Stimulated activated naive B cell treated with anti-CD40 and anti-IgM and Interleukin-4, amounts not matched to agents 10 μg/mL and 1 μg/mL and 100 μg/mL, for 72 hours (primary cell): ENCODE data around the gene RALGPS1.

ENCODE experiments used
- ATAC-seq, 2 donors: fragments of 150-1000 bp; cut with Tn5 transposase; replicated peaks; 2 replicates each; pipeline ENCODE4 v1.10.0; 2021; ENCODE audit warnings: moderate library complexity in 1 of 2
- DNase-seq: peaks from one replicate; pipeline ENCODE4 v3.0.0; 2021
- H3K27ac Mint-ChIP-seq: one replicate; pipeline ENCODE4 v1.8.0; 2022; ENCODE audit warnings: mild to moderate bottlenecking, mixed read lengths
- H3K27me3 Mint-ChIP-seq, 2 donors: one replicate each; pipeline ENCODE4 v1.8.0; 2022; ENCODE audit warnings: mixed read lengths in 2 of 2
- H3K36me3 Mint-ChIP-seq, 2 donors: one replicate each; pipeline ENCODE4 v1.8.0; 2022; ENCODE audit warnings: mixed read lengths in 2 of 2, mild to moderate bottlenecking in 1 of 2
- H3K4me1 Mint-ChIP-seq, 2 donors: one replicate each; pipeline ENCODE4 v1.8.0; 2022; ENCODE audit warnings: mixed read lengths in 2 of 2, mild to moderate bottlenecking in 1 of 2
- H3K4me3 Mint-ChIP-seq, 2 donors: one replicate each; pipeline ENCODE4 v1.8.0; 2022; ENCODE audit warnings: mild to moderate bottlenecking in 2 of 2, mixed read lengths in 2 of 2, moderate library complexity in 1 of 2
- H3K9me3 Mint-ChIP-seq, 2 donors: one replicate each; pipeline ENCODE4 v1.8.0; 2022; ENCODE audit warnings: mixed read lengths in 2 of 2, mild to moderate bottlenecking in 1 of 2

Gene RALGPS1

DNA sequence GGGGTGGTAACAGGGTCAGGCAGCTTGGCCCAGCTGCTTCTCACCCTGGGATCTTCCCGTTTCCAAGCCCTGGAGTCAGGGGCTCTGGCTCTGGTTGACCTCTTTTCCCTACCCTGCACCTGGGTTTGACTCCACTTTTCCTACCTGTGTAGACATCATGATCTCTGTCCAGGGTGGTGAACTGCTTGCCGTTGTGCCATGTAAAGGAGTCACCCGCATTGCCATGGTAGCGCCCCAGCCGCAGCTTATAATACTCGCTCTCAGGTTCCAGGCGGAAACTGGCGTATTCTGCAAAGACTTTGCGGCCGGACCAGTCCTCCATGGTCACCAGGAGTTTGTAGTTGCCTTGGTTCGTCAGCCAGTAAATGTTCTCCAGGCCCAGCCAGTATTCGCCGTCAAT lies 176.9 kb downstream of the RALGPS1 start:
- Mint-ChIP-seq H3K36me3 (peaks cover 10 to 11% of the 10 kb centered on the region in 2 donors), H3K9me3 (no peaks in the 10 kb centered on the region), H3K4me3 (no peak overlapping the region), H3K27me3 (no peaks in the 10 kb centered on the region), H3K27ac (no peak overlapping the region), H3K4me1 (no peaks in the 10 kb centered on the region)
- DNase-seq (no peak), ATAC-seq (no peak)

DNA sequence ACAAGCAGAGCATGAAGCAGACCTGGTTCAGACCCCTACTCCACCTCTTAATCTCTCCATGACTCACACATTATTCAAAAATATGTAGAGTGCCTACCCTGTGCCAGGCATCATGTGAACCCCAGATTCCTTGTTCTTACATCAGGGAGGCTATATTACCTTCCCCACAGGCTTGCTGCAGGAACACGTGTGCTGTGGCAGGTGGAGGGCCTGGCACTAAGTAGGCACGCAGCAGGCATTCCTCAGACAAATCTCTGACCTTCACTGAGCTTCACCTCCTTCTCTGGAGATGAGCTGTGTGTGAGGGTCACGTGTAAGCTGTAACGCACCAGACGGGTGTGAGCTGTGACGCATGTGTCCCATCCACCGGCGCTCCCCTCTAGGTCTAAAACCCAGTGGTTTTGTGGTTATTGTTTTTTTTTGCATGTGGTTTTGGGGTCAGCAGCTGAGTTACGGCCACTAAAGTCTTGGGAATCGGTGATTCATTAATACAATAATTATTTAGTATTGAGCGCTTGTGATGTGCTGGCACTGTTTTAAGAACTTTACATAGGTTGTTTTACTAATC lies 177.5 kb downstream of the RALGPS1 start:
- Mint-ChIP-seq H3K9me3 (no peaks in the 10 kb centered on the region), H3K4me1 (no peaks in the 10 kb centered on the region), H3K27ac (peak overlapping the region; percentile 1), H3K4me3 (no peak overlapping the region), H3K36me3 (peaks cover 10 to 11% of the 10 kb centered on the region in 2 donors), H3K27me3 (no peaks in the 10 kb centered on the region)
- DNase-seq: no peak
- no peak for ATAC-seq

DNA sequence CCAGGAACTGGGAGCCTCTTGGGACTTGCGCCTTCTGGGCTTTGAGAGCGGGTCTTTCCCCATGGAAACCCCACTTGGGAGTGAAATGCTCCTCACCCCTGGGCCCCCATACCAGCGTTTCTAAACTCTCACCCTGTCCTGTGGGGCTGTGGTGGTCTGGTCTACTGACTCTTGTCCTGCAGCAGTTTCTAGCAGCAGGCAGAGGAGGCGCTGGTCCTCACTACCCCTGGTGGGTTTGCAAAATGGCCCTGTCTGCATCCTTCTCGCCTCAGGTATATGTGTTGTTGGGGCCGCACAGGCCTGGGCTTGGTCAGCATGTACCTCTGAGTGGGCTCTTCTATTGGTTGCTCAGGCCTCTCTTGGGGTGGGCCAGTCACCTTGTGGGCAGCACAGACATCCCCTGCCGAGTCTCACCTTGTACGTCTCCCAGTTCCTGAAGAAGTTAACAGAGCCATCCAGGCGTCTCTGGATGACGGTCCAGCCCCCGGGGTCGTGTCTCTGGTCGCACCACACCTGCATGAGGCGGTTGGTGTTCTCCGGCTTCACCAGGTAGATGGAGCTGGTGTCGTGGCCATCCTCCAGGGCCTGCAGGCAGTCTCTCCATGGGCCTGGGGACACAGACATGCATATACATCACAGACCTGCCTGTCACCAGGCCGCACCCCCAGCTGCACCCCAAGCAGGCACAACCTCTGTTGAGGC lies 178.9 kb downstream of the RALGPS1 start:
- H3K4me1 Mint-ChIP-seq: no peaks in the 10 kb centered on the region
- no peaks in the 10 kb centered on the region for H3K9me3 Mint-ChIP-seq
- peaks cover 2 to 8% of the 10 kb centered on the region in 2 donors for H3K36me3 Mint-ChIP-seq
- no peak overlapping the region for H3K27ac Mint-ChIP-seq
- no peak overlapping the region for H3K4me3 Mint-ChIP-seq
- no peaks in the 10 kb centered on the region for H3K27me3 Mint-ChIP-seq
- ATAC-seq (no peak), DNase-seq (no peak)

DNA sequence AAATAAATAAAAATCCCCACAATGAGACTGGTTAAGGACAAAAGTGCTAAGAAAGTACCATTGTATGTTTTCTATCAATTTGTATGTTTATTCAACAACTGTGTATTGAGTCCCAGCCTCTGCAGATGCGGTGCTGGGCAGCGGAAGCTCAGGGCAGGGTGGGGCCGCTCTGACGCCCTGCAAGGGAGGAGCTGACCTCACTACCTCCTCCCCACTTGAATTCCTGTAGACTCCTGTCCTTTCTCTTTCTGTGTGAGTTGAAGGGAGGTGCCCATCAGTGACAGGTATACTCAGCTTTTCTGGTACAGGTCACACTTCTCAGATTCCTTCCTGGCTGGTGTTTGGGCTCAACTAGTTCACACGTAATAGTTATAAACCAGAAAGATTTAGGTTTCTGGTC lies 180.8 kb downstream of the RALGPS1 start:
- Mint-ChIP-seq H3K27ac (no peak overlapping the region), H3K9me3 (no peaks in the 10 kb centered on the region), H3K36me3 (peaks cover 0 to 6% of the 10 kb centered on the region in 2 donors), H3K27me3 (no peaks in the 10 kb centered on the region), H3K4me3 (no peak overlapping the region), H3K4me1 (no peaks in the 10 kb centered on the region)
- ATAC-seq (no peak), DNase-seq (no peak)

DNA sequence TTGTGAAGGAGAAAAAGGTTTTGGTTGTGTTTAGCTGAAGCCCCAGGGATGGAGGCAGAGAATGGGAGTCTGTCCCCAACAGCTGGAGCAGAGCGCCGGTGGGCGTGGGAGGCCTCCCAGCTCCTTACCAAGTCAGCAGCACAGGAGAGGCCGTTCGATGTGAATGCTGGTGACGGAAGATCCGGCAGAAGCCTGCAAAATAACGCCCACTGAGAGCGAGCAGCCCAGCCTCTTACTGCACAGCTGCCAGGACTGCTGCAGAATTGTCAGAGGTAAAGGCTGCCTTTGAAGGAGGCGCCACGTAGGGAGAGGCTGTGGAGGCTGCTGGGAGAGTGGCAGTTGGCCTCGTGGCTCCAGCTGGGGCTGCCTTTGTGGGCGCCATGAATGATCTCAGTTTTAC lies 181.6 kb downstream of the RALGPS1 start:
- no peaks in the 10 kb centered on the region for H3K27me3 Mint-ChIP-seq
- H3K4me3 Mint-ChIP-seq: no peak overlapping the region
- no peaks in the 10 kb centered on the region for H3K4me1 Mint-ChIP-seq
- no peak overlapping the region for H3K27ac Mint-ChIP-seq
- H3K36me3 Mint-ChIP-seq: peaks cover 0 to 4% of the 10 kb centered on the region in 2 donors
- H3K9me3 Mint-ChIP-seq: no peaks in the 10 kb centered on the region
- ATAC-seq (no peak), DNase-seq (no peak)

DNA sequence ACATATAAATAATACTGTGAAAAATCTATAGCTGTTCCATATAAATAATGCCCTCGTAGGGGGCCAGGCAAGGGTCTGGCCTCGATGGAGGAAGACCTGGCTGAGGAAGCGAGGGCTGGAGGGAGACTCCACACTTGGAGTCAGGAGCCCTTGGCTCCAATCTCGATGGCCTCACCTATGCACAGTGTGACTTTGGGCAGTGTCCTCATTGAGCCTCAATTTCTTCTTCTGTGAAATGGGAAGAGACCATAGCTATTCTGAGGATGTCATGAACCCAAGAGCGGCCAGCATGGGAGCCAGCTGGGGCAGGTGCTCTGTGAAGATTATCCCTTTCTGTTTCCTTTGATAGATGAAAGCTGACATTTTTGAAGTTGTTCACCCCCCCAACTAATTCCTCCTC lies 183.1 kb downstream of the RALGPS1 start:
- no peak for ATAC-seq
- H3K36me3 Mint-ChIP-seq: no peaks in the 10 kb centered on the region
- DNase-seq: no peak
- no peaks in the 10 kb centered on the region for H3K9me3 Mint-ChIP-seq
- H3K4me1 Mint-ChIP-seq: peaks cover 0 to under 1% of the 10 kb centered on the region in 2 donors
- no peak overlapping the region for H3K27ac Mint-ChIP-seq
- H3K4me3 Mint-ChIP-seq: no peak overlapping the region
- H3K27me3 Mint-ChIP-seq: no peaks in the 10 kb centered on the region

DNA sequence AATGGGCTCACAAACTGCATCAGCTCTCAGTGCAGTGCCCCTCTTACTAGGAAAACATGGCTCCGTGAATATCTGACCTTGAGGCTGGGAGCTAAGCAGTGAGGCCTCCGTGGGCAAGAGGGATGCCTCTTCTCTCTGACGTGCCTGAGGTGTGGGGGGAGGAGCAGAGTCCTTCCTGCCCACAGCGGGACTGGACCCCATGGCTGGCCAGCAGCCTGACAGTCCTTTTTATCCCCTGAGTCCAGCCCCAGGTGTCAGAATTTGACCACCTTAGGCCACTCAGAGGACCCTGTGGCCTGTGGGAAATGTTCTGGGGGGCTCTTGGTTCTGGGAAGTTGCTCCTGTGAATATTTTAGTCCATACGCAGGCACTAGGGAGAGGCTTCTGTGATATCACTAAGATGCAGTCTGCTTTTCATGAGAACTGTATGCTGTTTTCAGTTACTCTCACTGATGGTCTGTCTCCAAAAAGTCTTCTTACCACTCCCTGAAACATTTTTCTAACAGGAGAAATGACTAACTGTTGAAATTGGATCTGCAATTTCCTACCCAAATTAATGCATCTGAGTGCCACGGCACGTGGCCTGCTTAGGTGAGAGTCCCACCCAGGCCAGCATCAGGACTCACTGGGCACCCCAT lies 184.5 kb downstream of the RALGPS1 start:
- Mint-ChIP-seq H3K27me3 (no peaks in the 10 kb centered on the region), H3K9me3 (no peaks in the 10 kb centered on the region), H3K4me3 (no peak overlapping the region), H3K36me3 (no peaks in the 10 kb centered on the region), H3K27ac (no peak overlapping the region), H3K4me1 (peaks cover 0 to 12% of the 10 kb centered on the region in 2 donors)
- ATAC-seq: no peak
- no peak for DNase-seq

DNA sequence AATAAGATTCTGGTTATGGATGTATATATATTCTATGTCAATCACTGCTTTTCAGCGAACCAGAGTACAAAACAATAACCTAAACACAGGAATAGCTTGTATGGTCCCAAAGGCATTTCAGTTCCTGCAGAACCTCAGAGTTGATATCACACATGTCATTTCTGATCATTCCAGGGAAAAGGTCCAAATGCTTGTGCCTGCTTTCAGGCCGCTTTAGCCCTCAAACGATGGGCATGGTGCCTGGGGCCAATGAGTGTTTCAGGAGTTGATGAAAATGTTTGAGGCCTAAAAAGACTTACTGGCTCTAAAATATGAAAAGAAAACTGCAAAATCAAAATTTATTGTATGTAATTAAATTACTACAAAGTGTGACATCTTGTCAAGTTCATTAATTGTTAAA lies 185.1 kb downstream of the RALGPS1 start:
- no peak for DNase-seq
- ATAC-seq: no peak
- H3K36me3 Mint-ChIP-seq: no peaks in the 10 kb centered on the region
- no peaks in the 10 kb centered on the region for H3K9me3 Mint-ChIP-seq
- no peak overlapping the region for H3K27ac Mint-ChIP-seq
- no peaks in the 10 kb centered on the region for H3K27me3 Mint-ChIP-seq
- peaks cover 0 to 12% of the 10 kb centered on the region in 2 donors for H3K4me1 Mint-ChIP-seq
- H3K4me3 Mint-ChIP-seq: no peak overlapping the region

DNA sequence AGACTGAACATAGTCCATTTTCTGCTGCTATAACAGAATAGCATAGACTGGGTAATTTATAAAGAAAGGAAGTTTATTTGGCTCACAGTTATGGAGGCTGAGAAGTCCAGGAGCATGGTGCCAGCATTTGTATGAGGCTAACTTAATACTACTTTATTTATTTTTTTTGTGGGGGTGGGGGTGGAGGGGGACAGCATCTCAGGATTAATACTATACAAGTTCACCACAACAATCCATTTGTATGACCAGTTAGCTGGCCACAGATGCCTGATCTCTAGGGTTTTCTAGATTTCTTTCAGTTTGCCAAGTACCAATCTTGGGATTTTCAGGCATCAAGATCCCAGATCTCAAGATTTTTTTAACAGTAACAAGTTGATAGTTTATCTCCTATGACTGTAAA lies 187.6 kb downstream of the RALGPS1 start:
- Mint-ChIP-seq H3K36me3 (no peaks in the 10 kb centered on the region), H3K4me3 (no peak overlapping the region), H3K4me1 (peaks cover 0 to 12% of the 10 kb centered on the region in 2 donors), H3K9me3 (no peaks in the 10 kb centered on the region), H3K27ac (no peak overlapping the region), H3K27me3 (no peaks in the 10 kb centered on the region)
- DNase-seq (no peak), ATAC-seq (no peak)

DNA sequence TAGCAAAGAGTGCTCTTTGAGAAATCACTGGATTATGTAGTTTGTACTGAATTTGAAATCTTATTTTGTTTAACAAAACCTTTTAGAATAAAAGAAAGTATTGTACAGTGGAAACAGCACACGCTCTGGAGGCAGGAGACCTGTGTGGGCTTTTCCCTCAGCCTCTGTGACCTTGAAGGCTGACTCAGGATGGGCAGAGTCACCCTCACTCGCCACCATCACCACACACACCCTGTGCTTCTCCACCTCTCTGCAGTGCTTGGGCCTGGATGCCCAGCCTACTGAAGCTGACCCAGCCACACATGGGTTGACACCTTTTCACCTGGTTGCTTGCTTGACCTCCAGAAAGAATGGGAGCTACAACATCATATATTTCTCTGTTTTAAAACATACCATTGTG lies 188.2 kb downstream of the RALGPS1 start:
- no peak overlapping the region for H3K4me3 Mint-ChIP-seq

DNA sequence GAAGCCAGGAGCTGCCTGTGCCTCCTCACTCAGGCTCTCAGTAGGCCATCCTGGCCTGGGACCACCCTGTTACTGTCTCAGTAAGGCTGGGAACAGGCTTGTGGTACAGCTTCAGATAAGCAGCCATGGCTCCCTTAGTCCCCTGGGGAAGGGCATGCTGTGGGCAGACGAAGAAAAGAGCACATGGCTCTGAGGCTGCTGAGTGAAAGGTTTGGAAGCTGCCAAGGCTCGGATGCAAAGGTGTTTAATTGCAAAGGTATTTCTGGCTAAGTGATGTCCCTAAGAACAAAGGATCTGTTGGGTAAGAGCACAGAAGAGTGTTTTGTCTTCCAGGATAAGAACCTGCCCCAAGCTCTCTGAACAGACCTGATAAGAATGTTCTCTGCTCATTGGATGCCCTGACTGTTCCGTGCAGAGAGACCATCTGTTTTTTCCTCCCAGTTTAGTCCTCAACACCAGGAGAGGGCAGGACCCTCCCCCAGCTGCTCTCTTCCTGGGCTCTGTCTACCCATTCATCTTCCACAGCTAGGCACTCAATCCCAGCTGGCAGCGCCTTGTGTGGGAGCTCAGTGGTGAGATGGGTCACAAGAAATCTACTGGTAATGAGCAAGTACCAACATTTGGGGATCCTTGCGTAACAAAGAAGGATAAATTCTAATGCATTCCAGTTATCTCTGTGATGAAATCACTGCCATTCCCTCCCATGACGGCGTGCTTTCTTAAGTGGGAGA lies 190.2 kb downstream of the RALGPS1 start:
- H3K4me1 Mint-ChIP-seq: peaks cover 2 to 12% of the 10 kb centered on the region in 2 donors
- no peak for DNase-seq
- H3K27me3 Mint-ChIP-seq: no peaks in the 10 kb centered on the region
- no peaks in the 10 kb centered on the region for H3K9me3 Mint-ChIP-seq
- ATAC-seq: no peak
- no peak overlapping the region for H3K4me3 Mint-ChIP-seq
- H3K27ac Mint-ChIP-seq: no peak overlapping the region
- H3K36me3 Mint-ChIP-seq: peaks cover 3 to 5% of the 10 kb centered on the region in 2 donors

More for the DNA sequence above, 188.2 kb downstream of the RALGPS1 start:
- Mint-ChIP-seq H3K9me3 (no peaks in the 10 kb centered on the region), H3K27me3 (no peaks in the 10 kb centered on the region), H3K4me1 (peaks cover 0 to 12% of the 10 kb centered on the region in 2 donors), H3K36me3 (no peaks in the 10 kb centered on the region), H3K27ac (no peak overlapping the region)
- no peak for DNase-seq
- no peak for ATAC-seq

DNA sequence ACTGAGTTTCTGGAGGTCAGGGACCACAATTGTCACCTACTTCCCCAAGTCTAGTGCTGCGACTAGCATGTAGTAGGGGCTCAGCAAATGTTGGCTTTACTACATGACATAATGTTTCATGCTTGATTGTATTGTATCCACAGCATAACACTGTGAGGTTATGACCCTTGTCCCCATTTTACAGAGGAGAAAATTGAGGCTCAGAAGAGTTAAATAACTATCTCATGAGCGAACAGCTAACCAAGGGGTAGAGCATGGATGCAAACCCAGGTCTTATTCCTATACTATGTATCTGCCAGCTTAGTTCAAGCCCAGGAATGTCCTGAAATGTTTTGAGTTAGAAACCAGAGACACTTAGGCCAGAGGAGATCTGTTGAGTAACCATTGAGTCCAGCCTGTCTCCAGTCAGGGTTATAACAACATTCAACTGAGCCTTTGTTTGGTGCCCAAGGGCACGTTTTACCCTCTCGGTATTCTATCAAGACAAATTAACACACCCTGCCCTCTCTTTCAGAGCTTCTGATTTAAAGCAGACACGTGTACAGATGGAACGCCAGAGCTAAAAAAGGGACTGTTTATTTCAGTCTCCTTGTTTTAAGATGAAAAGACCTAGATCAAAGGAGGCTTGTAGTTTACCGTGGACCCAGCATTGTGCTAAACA lies 191.4 kb downstream of the RALGPS1 start:
- no peak for ATAC-seq
- peaks cover 2 to 12% of the 10 kb centered on the region in 2 donors for H3K4me1 Mint-ChIP-seq
- H3K27me3 Mint-ChIP-seq: no peaks in the 10 kb centered on the region

DNA sequence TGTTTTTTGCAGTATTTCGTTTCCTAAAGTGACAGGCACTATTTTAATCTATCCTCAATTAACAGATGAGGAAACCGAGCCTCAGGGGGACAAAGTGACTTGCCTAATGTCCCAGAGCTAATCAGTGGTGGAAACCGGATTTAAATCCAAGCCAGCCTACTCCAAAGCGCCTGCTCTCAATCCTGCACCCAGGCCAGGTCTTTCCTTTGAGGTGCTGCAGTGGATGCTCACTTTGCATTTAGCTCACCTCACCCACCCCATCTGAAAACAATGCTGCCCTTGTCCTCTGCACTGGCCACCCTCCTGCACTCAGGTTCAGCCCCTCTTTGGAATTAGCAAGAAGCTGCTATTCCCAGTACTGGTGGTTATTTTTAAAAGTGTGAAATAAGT lies 191.9 kb downstream of the RALGPS1 start:
- DNase-seq (no peak), ATAC-seq (no peak)
- Mint-ChIP-seq H3K4me3 (no peak overlapping the region), H3K9me3 (no peaks in the 10 kb centered on the region), H3K27ac (no peak overlapping the region), H3K27me3 (no peaks in the 10 kb centered on the region), H3K4me1 (peaks cover 2 to 12% of the 10 kb centered on the region in 2 donors), H3K36me3 (peaks cover 3 to 10% of the 10 kb centered on the region in 2 donors)

More for the DNA sequence above, 191.4 kb downstream of the RALGPS1 start:
- DNase-seq: no peak
- H3K27ac Mint-ChIP-seq: no peak overlapping the region
- peaks cover 3 to 10% of the 10 kb centered on the region in 2 donors for H3K36me3 Mint-ChIP-seq
- H3K9me3 Mint-ChIP-seq: no peaks in the 10 kb centered on the region
- H3K4me3 Mint-ChIP-seq: no peak overlapping the region
